GM21825 (cell line): ENCODE measurements around the gene CFAP299.
"Not testable (repeated sequence)": the region's sequence is repeated elsewhere in the genome, so short reads cannot be mapped to it uniquely, and the experiment has no call there.

Experiments used
- ATAC-seq: cut with Tn5 transposase; IDR thresholded peaks from one replicate; pipeline ENCODE4 v1.9.1; 2021; ENCODE audit warnings: mild to moderate bottlenecking, moderate library complexity; ENCODE audit not compliant: unreplicated experiment

The CFAP299 gene

GRCh38 chr4:80439294-80440061, 103.9 kb downstream of the CFAP299 start:
- ATAC-seq = not testable (repeated sequence)

GRCh38 chr4:80446248-80446647, 110.7 kb downstream of the CFAP299 start:
- ATAC-seq = no peak

GRCh38 chr4:80446664-80447063, 111.1 kb downstream of the CFAP299 start:
- no peak for ATAC-seq

- ATAC-seq = no peak
Observed at GRCh38 chr4:80447493-80447892, 112.0 kb downstream of the CFAP299 start.

GRCh38 chr4:80448056-80448455, 112.5 kb downstream of the CFAP299 start:
- ATAC-seq = no peak

- ATAC-seq = no peak
Observed at GRCh38 chr4:80452055-80452454, 116.5 kb downstream of the CFAP299 start.

- ATAC-seq = no peak
Observed at GRCh38 chr4:80452768-80453167, 117.2 kb downstream of the CFAP299 start.

GRCh38 chr4:80454040-80454439, 118.5 kb downstream of the CFAP299 start:
- no peak for ATAC-seq

- no peak for ATAC-seq
Observed at GRCh38 chr4:80454556-80454955, 119.0 kb downstream of the CFAP299 start.

- ATAC-seq = no peak
Observed at GRCh38 chr4:80459918-80460473, 124.5 kb downstream of the CFAP299 start.

GRCh38 chr4:80461412-80461811, 125.9 kb downstream of the CFAP299 start:
- no peak for ATAC-seq

GRCh38 chr4:80462621-80463091, 127.1 kb downstream of the CFAP299 start:
- no peak for ATAC-seq

- no peak for ATAC-seq
Observed at GRCh38 chr4:80463509-80463908, 128.0 kb downstream of the CFAP299 start.

- no peak for ATAC-seq
Observed at GRCh38 chr4:80465238-80465637, 129.7 kb downstream of the CFAP299 start.

GRCh38 chr4:80465736-80466135, 130.2 kb downstream of the CFAP299 start:
- ATAC-seq = no peak

- no peak for ATAC-seq
Observed at GRCh38 chr4:80466618-80467017, 131.1 kb downstream of the CFAP299 start.

- ATAC-seq = no peak
Observed at GRCh38 chr4:80471756-80472155, 136.2 kb downstream of the CFAP299 start.

GRCh38 chr4:80475236-80475635, 139.7 kb downstream of the CFAP299 start:
- ATAC-seq = no peak

- no peak for ATAC-seq
Observed at GRCh38 chr4:80475798-80476197, 140.3 kb downstream of the CFAP299 start.

- ATAC-seq = no peak
Observed at GRCh38 chr4:80484712-80485111, 149.2 kb downstream of the CFAP299 start.

- no peak for ATAC-seq
Observed at GRCh38 chr4:80486603-80487002, 151.1 kb downstream of the CFAP299 start.

GRCh38 chr4:80489798-80490197, 154.3 kb downstream of the CFAP299 start:
- ATAC-seq = no peak
